GM12864 (cell line): Measurements from ENCODE around the gene LDAH.

Experiments
- DNase-seq: peaks from one replicate; pipeline ENCODE4 v3.0.0-alpha.2; 2011; ENCODE audit warnings: low read depth
- H3K4me3 ChIP-seq: 2 replicates; pipeline ENCODE4 v1.5.1; 2011; ENCODE audit warnings: mild to moderate bottlenecking, low read depth, low read length, control low read depth
- TF ChIP-seq, protein P1 (sequence below): IDR thresholded peaks from 2 replicates; pipeline ENCODE4 v1.5.1; 2011; ENCODE audit warnings: low read depth, mild to moderate bottlenecking, moderate library complexity, low read length, control low read depth, inconsistent platforms; ENCODE audit errors: missing control alignments

LDAH gene

DNA sequence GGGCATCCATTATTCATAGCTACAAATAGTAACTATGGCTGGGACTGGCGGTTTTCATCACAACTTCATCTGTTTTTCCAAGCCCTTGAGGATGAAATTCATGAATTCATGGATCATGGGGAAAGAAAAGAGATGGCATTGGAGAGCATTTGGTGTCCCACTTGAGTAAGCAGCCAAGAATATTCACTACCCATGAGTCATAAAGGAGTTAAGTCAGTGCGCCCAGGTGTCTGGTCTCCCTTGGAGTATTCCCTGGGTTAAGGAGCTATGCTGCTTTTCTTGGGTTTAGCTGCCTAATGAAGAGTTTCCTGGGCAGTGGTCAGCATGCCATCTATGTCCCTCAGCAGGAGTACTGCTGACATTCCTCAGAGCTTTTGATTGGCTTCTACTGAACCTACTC, 21.3 kb upstream of the LDAH start:
- H3K4me3 ChIP-seq, result no peak overlapping the region
- TF ChIP-seq, protein P1, sequence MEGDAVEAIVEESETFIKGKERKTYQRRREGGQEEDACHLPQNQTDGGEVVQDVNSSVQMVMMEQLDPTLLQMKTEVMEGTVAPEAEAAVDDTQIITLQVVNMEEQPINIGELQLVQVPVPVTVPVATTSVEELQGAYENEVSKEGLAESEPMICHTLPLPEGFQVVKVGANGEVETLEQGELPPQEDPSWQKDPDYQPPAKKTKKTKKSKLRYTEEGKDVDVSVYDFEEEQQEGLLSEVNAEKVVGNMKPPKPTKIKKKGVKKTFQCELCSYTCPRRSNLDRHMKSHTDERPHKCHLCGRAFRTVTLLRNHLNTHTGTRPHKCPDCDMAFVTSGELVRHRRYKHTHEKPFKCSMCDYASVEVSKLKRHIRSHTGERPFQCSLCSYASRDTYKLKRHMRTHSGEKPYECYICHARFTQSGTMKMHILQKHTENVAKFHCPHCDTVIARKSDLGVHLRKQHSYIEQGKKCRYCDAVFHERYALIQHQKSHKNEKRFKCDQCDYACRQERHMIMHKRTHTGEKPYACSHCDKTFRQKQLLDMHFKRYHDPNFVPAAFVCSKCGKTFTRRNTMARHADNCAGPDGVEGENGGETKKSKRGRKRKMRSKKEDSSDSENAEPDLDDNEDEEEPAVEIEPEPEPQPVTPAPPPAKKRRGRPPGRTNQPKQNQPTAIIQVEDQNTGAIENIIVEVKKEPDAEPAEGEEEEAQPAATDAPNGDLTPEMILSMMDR, result no peak
- no peak for DNase-seq

DNA sequence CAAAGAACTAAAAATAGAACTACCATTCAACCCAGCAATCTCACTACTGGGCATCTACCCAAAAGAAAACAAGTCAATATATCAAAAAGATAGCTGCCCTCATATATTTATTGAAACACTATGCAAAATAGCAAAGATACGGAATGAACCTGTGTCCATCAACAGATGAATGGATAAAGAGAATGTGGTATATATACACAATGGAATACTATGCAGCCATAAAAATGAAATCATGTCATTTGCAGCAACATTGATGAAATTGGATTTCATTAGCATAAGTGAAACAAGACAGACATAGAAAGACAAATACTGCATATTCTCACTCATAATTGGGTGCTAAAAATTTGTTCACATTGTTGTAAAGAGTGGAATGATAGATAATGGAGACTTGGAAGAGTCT, 16.2 kb upstream of the LDAH start:
- TF ChIP-seq, protein P1, result no peak
- H3K4me3 ChIP-seq, result no peak overlapping the region
- DNase-seq, result no peak

DNA sequence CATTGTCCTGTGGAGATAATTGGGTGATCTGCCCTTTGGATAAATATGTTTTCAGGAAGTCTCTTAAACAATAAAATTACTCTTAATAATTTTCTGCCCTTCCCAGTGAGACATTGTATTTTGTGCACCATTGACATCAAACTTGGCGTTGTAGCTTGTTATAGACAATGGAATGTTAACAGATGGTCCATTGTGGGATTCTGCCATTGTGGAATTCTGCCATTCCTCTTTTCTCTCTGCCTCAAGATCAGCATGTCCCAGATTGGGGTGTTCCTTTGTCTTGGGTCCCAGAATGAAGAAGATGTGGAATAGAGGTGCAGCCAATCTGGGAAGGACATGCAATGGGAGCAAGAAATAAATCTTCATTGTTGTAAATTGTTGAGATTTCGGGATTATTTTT, 15.1 kb upstream of the LDAH start:
- no peak for DNase-seq
- TF ChIP-seq, protein P1, result no peak
- no peak overlapping the region for H3K4me3 ChIP-seq

DNA sequence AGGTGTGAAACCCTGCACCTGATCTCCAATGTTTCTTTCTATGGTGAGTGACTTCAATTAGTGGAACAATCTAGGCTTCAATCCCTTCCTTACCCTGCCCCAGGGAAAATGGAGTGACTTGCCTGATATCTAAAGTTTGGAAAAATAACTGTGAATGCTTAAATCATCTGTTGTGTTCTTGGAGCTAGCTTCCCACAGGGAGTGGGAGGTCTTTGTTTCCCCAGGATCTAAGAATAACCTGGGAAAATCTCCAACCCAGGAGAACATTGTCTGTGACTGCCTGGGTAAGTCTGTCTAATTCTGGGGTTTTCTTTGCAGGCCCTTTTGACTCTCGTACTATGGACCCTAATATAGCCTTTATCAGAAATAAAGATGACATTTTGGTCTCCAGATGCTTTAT, 13.6 kb upstream of the LDAH start:
- DNase-seq, result no peak
- TF ChIP-seq, protein P1, result no peak
- no peak overlapping the region for H3K4me3 ChIP-seq

DNA sequence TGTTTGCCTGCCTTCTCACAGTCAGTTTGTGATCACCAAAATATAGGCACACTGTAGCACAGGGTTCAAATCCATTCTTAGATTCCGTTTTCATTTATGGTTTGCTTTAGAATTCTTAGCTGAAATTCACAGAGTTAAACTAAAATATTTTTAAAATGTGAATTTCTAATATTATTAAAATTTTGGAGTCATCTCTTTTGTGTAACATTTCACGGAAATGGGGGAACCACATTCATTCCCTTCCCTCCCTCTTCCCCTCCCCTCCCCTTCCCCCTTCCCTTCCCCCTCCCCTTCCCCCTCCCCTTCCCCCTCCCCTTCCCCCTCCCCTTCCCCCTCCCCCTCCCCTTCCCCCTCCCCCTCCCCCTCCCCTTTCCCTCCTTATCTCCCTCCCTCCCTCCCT, 11.4 kb upstream of the LDAH start:
- TF ChIP-seq, protein P1, result no peak

DNA sequence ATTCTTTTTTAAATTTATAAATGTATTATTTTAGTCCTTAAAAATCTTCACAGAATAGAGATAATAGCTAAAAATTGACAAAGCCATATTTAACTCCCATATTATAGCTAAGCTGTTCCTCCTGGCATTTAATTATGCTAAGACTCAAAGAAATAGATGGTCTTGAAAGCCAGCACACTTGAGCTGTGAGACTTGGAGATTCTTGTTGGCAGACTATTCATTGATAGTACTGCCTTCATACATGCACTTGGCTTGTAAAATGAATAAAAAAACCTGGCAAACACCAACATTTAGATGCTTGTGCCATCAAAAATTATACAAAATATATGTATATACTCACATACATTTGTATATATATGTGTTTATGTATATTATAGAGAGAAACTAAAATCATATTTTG, 9.7 kb upstream of the LDAH start:
- no peak overlapping the region for H3K4me3 ChIP-seq
- no peak for DNase-seq
- TF ChIP-seq, protein P1, result no peak

More for the DNA sequence above, 11.4 kb upstream of the LDAH start:
- DNase-seq, result no peak
- H3K4me3 ChIP-seq, result no peak overlapping the region

DNA sequence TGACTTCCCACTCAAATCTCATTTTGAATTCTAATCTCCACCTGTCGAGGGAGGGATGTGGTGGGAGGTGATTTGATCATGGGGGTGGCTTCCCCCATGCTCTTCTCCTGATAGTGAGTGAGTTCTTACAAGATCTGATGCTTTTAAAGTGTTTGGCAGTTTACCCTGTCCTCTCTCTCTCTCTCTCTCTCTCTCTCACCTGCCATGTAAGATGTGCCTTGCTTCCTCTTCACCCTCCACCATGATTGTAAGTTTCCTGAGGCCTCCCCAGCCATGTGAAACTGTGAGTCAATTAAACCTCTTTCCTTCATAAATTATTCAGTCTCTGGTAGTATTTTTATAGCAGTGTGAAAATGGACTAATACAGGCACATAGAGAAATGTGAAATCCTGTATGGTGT, 7.0 kb upstream of the LDAH start:
- no peak overlapping the region for H3K4me3 ChIP-seq
- TF ChIP-seq, protein P1, result no peak
- DNase-seq, result no peak
